ENCODE data around the gene PRAMEF11. TPM values are rescaled to one million over a fixed set of nuclear protein-coding genes. Genes with fewer than 3 reads are reported as not detected.
"Not testable (repeated sequence)": the region's sequence is repeated elsewhere in the genome, so short reads cannot be mapped to it uniquely, and the experiment has no call there.

PRAMEF11 gene
- polyA plus RNA-seq, 3 donors = not detected

- WGBS (ENCODE audit: insufficient coverage) = 81% methylated on average over 3 of the region's 4 CpGs
- intact Hi-C loops (cut with micrococcal nuclease) = no loop called here
- Mint-ChIP-seq H3K4me1 (no peaks in the 10 kb centered on the region), H3K9me3 (peaks cover 1 to 9% (median 4%) of the 10 kb centered on the region in 7 donors), H3K27ac (no peak overlapping the region), H3K4me3 (no peak overlapping the region), H3K27me3 (ENCODE audit: low read depth in 3 of 3) (peaks cover 2 to 4% (median 3%) of the 10 kb centered on the region in 3 donors), H3K36me3 (no peaks in the 10 kb centered on the region)
- H3K36me3 ChIP-seq (replicated peaks in 1 of 2; ENCODE audit: control insufficient read depth in 1 of 2, insufficient read depth in 2 of 2, low read length in 2 of 2) = no peaks in the 10 kb centered on the region
- H3K4me2 ChIP-seq (replicated peaks; ENCODE audit: extremely low read depth, low read length, poor library complexity, severe bottlenecking) = no peak overlapping the region
- no peaks in the 10 kb centered on the region for H3K9me3 ChIP-seq (replicated peaks in 1 of 2; ENCODE audit: control insufficient read depth in 1 of 2, insufficient read depth in 1 of 2, low read length in 2 of 2)
- H3K9ac ChIP-seq (ENCODE audit: insufficient read depth, low read length, poor library complexity, severe bottlenecking) = no peak overlapping the region
- H3K79me2 ChIP-seq (ENCODE audit: insufficient read depth, low read length) = no peaks in the 10 kb centered on the region
- H4K20me1 ChIP-seq (ENCODE audit: insufficient read depth, low read length) = no peaks in the 10 kb centered on the region
- no peak for TF ChIP-seq CTCF (IDR thresholded peaks at IDR 0.05)
- H3K27me3 ChIP-seq (ENCODE audit: control insufficient read depth in 2 of 2, insufficient read depth in 2 of 2, low read length in 2 of 2) = no peaks in the 10 kb centered on the region
- H3K4me1 ChIP-seq (ENCODE audit: control insufficient read depth in 1 of 2, insufficient read depth in 2 of 2, low read length in 2 of 2) = no peaks in the 10 kb centered on the region
- no peak overlapping the region for H3K27ac ChIP-seq (ENCODE audit: low read depth in 1 of 2, low read length in 2 of 2)
- DNase-seq = no peak
- H3K4me3 ChIP-seq (replicated peaks in 1 of 3; ENCODE audit: low read depth in 2 of 3, low read length in 3 of 3) = no peak overlapping the region
- H2AFZ ChIP-seq (ENCODE audit: insufficient read depth, low read depth, low read length, poor library complexity, severe bottlenecking) = no peak overlapping the region
Observed at GRCh38 chr1:12798911-12799310, 32.3 kb downstream of the PRAMEF11 start.

GRCh38 chr1:12791097-12791496 lies 40.1 kb downstream of the PRAMEF11 start, which contains the start of gene PRAMEF1:
TSS of gene PRAMEF1 (plus strand) at chr1:12791397. CDS start at chr1:12793228, 1,831 bp downstream.
- H3K27me3 ChIP-seq (ENCODE audit: control insufficient read depth in 2 of 2, insufficient read depth in 2 of 2, low read length in 2 of 2); H3K9me3 Mint-ChIP-seq; H3K27me3 Mint-ChIP-seq (ENCODE audit: low read depth in 3 of 3); H3K4me3 ChIP-seq (replicated peaks in 1 of 3; ENCODE audit: low read depth in 2 of 3, low read length in 3 of 3); H3K4me3 Mint-ChIP-seq; H3K79me2 ChIP-seq (ENCODE audit: insufficient read depth, low read length); H3K9ac ChIP-seq (ENCODE audit: insufficient read depth, low read length, poor library complexity, severe bottlenecking); H3K36me3 Mint-ChIP-seq; H3K4me1 Mint-ChIP-seq; H3K4me2 ChIP-seq (replicated peaks; ENCODE audit: extremely low read depth, low read length, poor library complexity, severe bottlenecking); H3K9me3 ChIP-seq (replicated peaks in 1 of 2; ENCODE audit: control insufficient read depth in 1 of 2, insufficient read depth in 1 of 2, low read length in 2 of 2); H3K4me1 ChIP-seq (ENCODE audit: control insufficient read depth in 1 of 2, insufficient read depth in 2 of 2, low read length in 2 of 2); H3K36me3 ChIP-seq (replicated peaks in 1 of 2; ENCODE audit: control insufficient read depth in 1 of 2, insufficient read depth in 2 of 2, low read length in 2 of 2); H3K27ac ChIP-seq (ENCODE audit: low read depth in 1 of 2, low read length in 2 of 2); H3K27ac Mint-ChIP-seq; DNase-seq; H4K20me1 ChIP-seq (ENCODE audit: insufficient read depth, low read length); intact Hi-C loops (cut with micrococcal nuclease); H2AFZ ChIP-seq (ENCODE audit: insufficient read depth, low read depth, low read length, poor library complexity, severe bottlenecking): not testable (repeated sequence)
- no CpG with 5 or more reads among the region's 5 CpGs for whole genome bisulfite sequencing (ENCODE audit: insufficient coverage)

GRCh38 chr1:12784729-12785128 lies 46.5 kb downstream of the PRAMEF11 start:
- H3K4me3 ChIP-seq (replicated peaks in 1 of 3; ENCODE audit: low read depth in 2 of 3, low read length in 3 of 3); H3K27ac ChIP-seq (ENCODE audit: low read depth in 1 of 2, low read length in 2 of 2); H3K4me1 Mint-ChIP-seq; H3K4me3 Mint-ChIP-seq; H4K20me1 ChIP-seq (ENCODE audit: insufficient read depth, low read length); H2AFZ ChIP-seq (ENCODE audit: insufficient read depth, low read depth, low read length, poor library complexity, severe bottlenecking); H3K36me3 Mint-ChIP-seq; intact Hi-C loops (cut with micrococcal nuclease); H3K4me2 ChIP-seq (replicated peaks; ENCODE audit: extremely low read depth, low read length, poor library complexity, severe bottlenecking); H3K27me3 Mint-ChIP-seq (ENCODE audit: low read depth in 3 of 3); H3K27me3 ChIP-seq (ENCODE audit: control insufficient read depth in 2 of 2, insufficient read depth in 2 of 2, low read length in 2 of 2); H3K79me2 ChIP-seq (ENCODE audit: insufficient read depth, low read length); DNase-seq; H3K9ac ChIP-seq (ENCODE audit: insufficient read depth, low read length, poor library complexity, severe bottlenecking); H3K36me3 ChIP-seq (replicated peaks in 1 of 2; ENCODE audit: control insufficient read depth in 1 of 2, insufficient read depth in 2 of 2, low read length in 2 of 2); H3K27ac Mint-ChIP-seq; H3K4me1 ChIP-seq (ENCODE audit: control insufficient read depth in 1 of 2, insufficient read depth in 2 of 2, low read length in 2 of 2): not testable (repeated sequence)
- H3K9me3 ChIP-seq (replicated peaks in 1 of 2; ENCODE audit: control insufficient read depth in 1 of 2, insufficient read depth in 1 of 2, low read length in 2 of 2) = peaks cover 22 to 23% of the 10 kb centered on the region in 2 donors
- 100% methylated on average over 2 of the region's 8 CpGs for WGBS (ENCODE audit: insufficient coverage)
- H3K9me3 Mint-ChIP-seq = peaks cover 6 to 41% (median 28%) of the 10 kb centered on the region in 7 donors

- H3K27ac Mint-ChIP-seq; H3K79me2 ChIP-seq (ENCODE audit: insufficient read depth, low read length); H3K4me3 ChIP-seq (replicated peaks in 1 of 3; ENCODE audit: low read depth in 2 of 3, low read length in 3 of 3); H3K9ac ChIP-seq (ENCODE audit: insufficient read depth, low read length, poor library complexity, severe bottlenecking); H2AFZ ChIP-seq (ENCODE audit: insufficient read depth, low read depth, low read length, poor library complexity, severe bottlenecking); H3K4me1 ChIP-seq (ENCODE audit: control insufficient read depth in 1 of 2, insufficient read depth in 2 of 2, low read length in 2 of 2); intact Hi-C loops (cut with micrococcal nuclease); H3K27ac ChIP-seq (ENCODE audit: low read depth in 1 of 2, low read length in 2 of 2); H4K20me1 ChIP-seq (ENCODE audit: insufficient read depth, low read length); H3K36me3 Mint-ChIP-seq; H3K27me3 Mint-ChIP-seq (ENCODE audit: low read depth in 3 of 3); H3K27me3 ChIP-seq (ENCODE audit: control insufficient read depth in 2 of 2, insufficient read depth in 2 of 2, low read length in 2 of 2); H3K4me1 Mint-ChIP-seq; H3K4me3 Mint-ChIP-seq; H3K4me2 ChIP-seq (replicated peaks; ENCODE audit: extremely low read depth, low read length, poor library complexity, severe bottlenecking); DNase-seq; H3K36me3 ChIP-seq (replicated peaks in 1 of 2; ENCODE audit: control insufficient read depth in 1 of 2, insufficient read depth in 2 of 2, low read length in 2 of 2): not testable (repeated sequence)
- 25% methylated on average over 2 of the region's 7 CpGs for WGBS (ENCODE audit: insufficient coverage)
- peaks cover 6 to 41% (median 28%) of the 10 kb centered on the region in 7 donors for H3K9me3 Mint-ChIP-seq
- peaks cover 21 to 23% of the 10 kb centered on the region in 2 donors for H3K9me3 ChIP-seq (replicated peaks in 1 of 2; ENCODE audit: control insufficient read depth in 1 of 2, insufficient read depth in 1 of 2, low read length in 2 of 2)
Observed at GRCh38 chr1:12783783-12784182, 47.4 kb downstream of the PRAMEF11 start.
